AG04450 (cell line): ENCODE data around the gene CDK11B. TPM values are rescaled to one million over a fixed set of nuclear protein-coding genes. Genes with fewer than 3 reads are reported as not detected.
A peak's percentile ranks its signal among the peaks of the same experiment; 100 is the strongest.

Source experiments
- CTCF ChIA-PET: fragments of 300-600, 350-600 bp; formaldehyde crosslinking; extraction: SDS; loops from one replicate; lab custom pipeline; 2022; ENCODE audit warnings: antibody characterized with exemption, inconsistent platforms; lab: Charles Lee
- POLR2A ChIA-PET: fragments of 350-600 bp; formaldehyde crosslinking; extraction: SDS; loops from one replicate; lab custom pipeline; 2021; ENCODE audit warnings: antibody characterized with exemption, inconsistent platforms; lab: Yijun Ruan, JAX
- DNase-seq: peaks from one replicate; pipeline ENCODE4 v3.0.0-alpha.2; 2011; ENCODE audit warnings: low read depth, low spot score
- H3K27ac ChIP-seq: one replicate; pipeline ENCODE4 v1.5.1; 2012; ENCODE audit warnings: low read depth, low read length, control low read depth
- H3K27me3 ChIP-seq: one replicate; pipeline ENCODE4 v1.6.0; 2012; ENCODE audit warnings: low read length; ENCODE audit not compliant: control insufficient read depth, insufficient read depth
- H3K4me3 ChIP-seq: 2 replicates; pipeline ENCODE4 v1.5.1; 2011; ENCODE audit warnings: mild to moderate bottlenecking, low read depth, low read length, control low read depth
- H3K9me3 ChIP-seq: 2 replicates; pipeline ENCODE4 v1.5.1; 2012; ENCODE audit warnings: low read length; ENCODE audit not compliant: control insufficient read depth, insufficient read depth
- polyA plus RNA-seq: library from polyadenylated mRNA; depleted of rRNA; stranded (reverse); fragments of >200 nt; gene quantifications from 2 replicates; pipeline ENCODE4 v1.2.3, GENCODE V29; 2011
- TF ChIP-seq, protein P1 (sequence below): IDR thresholded peaks from 2 replicates; pipeline ENCODE4 v1.5.1; 2011; ENCODE audit warnings: low read depth, low read length, control low read depth, inconsistent platforms

The CDK11B gene
- polyA plus RNA-seq, 1 experiment, result 6.7 TPM

GRCh38 chr1:1602304-1602967, 56.4 kb downstream of the CDK11B start:
- ChIA-PET POLR2A (interaction anchor here (1.4 kb wide), 1 partner anchor 13 kb away, joined by 5 read pairs; the partner anchor contains the start of gene MIB2), CTCF (no interaction called here)
- H3K4me3 ChIP-seq, result no peak overlapping the region
- H3K27ac ChIP-seq, result no peak overlapping the region
- H3K9me3 ChIP-seq, result no peaks in the 10 kb centered on the region; the same call in 1 of the 2 replicates
- H3K27me3 ChIP-seq, result peaks cover 6% of the 10 kb centered on the region
- no peak for DNase-seq
- TF ChIP-seq, protein P1, sequence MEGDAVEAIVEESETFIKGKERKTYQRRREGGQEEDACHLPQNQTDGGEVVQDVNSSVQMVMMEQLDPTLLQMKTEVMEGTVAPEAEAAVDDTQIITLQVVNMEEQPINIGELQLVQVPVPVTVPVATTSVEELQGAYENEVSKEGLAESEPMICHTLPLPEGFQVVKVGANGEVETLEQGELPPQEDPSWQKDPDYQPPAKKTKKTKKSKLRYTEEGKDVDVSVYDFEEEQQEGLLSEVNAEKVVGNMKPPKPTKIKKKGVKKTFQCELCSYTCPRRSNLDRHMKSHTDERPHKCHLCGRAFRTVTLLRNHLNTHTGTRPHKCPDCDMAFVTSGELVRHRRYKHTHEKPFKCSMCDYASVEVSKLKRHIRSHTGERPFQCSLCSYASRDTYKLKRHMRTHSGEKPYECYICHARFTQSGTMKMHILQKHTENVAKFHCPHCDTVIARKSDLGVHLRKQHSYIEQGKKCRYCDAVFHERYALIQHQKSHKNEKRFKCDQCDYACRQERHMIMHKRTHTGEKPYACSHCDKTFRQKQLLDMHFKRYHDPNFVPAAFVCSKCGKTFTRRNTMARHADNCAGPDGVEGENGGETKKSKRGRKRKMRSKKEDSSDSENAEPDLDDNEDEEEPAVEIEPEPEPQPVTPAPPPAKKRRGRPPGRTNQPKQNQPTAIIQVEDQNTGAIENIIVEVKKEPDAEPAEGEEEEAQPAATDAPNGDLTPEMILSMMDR, result no peak

DNA sequence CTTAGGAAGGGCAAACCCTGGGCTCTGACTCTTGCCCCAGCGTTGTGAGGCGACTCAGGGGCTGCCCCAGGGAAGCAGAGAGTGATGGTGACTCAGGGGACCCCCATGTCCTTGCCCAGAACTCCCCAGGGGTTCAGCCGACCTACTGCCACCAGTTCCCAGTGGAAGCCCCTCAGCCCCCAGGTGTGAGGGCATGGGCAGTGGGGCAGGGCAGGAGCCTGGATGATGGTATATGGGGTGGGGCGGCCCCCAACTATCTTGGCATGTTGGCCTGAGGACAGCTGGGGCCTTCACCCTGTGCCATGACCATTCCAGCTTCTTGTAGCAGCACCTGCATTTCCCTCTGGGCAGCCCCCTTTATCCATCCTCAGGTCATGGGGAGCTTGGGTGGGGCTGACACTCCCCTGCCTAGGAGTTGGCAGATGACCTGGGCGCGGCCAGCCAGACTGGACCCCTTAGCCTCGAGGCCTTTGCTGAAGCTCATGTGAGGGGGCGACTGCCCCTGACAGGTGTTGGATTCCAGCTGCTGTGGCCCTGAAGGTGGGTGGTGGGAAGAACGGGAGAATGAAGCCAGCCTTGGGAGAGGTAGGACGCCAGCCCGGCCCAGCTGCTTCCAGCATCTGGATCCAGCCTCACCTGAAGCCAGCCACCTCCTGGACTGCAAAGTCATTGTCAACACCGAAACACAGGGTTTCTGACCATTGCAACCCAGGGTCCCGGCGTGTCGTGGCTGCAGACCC, 57.1 kb downstream of the CDK11B start:
- Histone ChIP-seq H3K27ac (no peak overlapping the region), H3K27me3 (peaks cover 12% of the 10 kb centered on the region), H3K9me3 (no peaks in the 10 kb centered on the region; the same call in 1 of the 2 replicates), H3K4me3 (no peak overlapping the region)
- POLR2A ChIA-PET, result interaction anchor here (0.5 to 1.4 kb wide), 2 partner anchors 14 to 387 kb away, joined by 3 to 5 read pairs; partner anchors contain the start of gene MIB2
- CTCF ChIA-PET, result no interaction called here
- DNase-seq, result no peak
- TF ChIP-seq, protein P1, result no peak

- CTCF ChIA-PET, result no interaction called here
- TF ChIP-seq, protein P1, result no peak
- POLR2A ChIA-PET, result interaction anchor here (0.5 to 1.4 kb wide), 2 partner anchors 14 to 386 kb away, joined by 3 to 5 read pairs; partner anchors contain the start of gene MIB2
- H3K4me3 ChIP-seq, result peak overlapping the region; percentile 55; the same call in 1 of the 2 replicates
- no peak overlapping the region for H3K27ac ChIP-seq
- no peaks in the 10 kb centered on the region; the same call in 1 of the 2 replicates for H3K9me3 ChIP-seq
- no peak for DNase-seq
- peaks cover 19% of the 10 kb centered on the region for H3K27me3 ChIP-seq
Measured at GRCh38 chr1:1600861-1601563, 57.8 kb downstream of the CDK11B start.

DNA sequence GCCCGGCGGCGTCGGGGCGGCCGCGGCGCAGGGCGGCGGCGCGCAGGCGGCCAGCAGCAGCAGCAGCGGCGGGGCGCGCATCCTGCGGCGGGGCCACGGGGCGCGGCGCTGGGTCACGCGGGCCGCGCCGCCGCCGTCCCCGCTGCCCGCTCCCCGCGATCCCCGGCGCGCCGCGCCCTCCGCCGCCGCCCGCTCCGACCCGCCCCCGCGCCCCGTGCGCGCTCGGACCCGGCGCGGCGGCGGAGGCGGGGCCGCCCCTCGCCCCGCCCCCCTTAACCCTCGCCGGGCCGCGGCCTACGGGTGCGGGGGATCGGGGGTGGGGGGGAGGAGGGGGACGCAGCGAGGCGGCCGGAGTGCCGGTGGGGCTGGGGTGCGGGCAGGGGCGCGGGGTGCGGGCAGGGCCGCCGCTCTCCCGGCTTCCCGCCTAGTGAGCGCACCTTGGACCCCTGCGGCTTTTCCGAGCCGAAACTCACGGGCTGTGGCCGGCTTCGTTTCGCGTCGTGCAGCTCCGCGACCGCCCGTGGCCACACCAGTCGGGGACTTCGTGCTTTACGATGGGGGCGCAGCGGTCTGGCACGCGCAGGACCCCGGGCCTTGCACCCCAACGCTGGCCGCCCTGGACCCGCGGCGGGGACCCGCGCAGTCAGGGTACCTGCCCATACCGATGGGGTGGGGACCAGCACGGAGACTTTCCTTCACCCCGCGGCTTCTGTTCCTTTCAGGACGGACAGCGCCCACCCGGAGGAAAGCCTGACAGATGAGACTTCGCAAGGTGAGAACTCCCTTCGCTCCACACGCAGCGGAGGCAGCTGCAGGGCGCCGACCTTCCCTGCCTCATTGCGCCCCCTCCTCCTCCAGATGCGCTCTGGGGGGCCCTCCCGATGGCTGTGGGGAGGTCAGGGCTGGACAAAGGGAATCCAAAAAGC, 58.6 kb downstream of the CDK11B start, which contains the start of gene FNDC10:
Gene FNDC10 (minus strand): TSS at position 201 of the 926 bp plus-strand sequence. CDS start 120 bp downstream, at position 81.
- POLR2A ChIA-PET, result no interaction called here
- Histone ChIP-seq H3K27ac (no peak within 1 kb of the TSS), H3K9me3 (no peaks in the 10 kb centered on the region; the same call in 1 of the 2 replicates), H3K27me3 (peaks cover 24% of the 10 kb centered on the region), H3K4me3 (peak within 1 kb of the TSS; percentile 55)
- DNase-seq, result no peak
- CTCF ChIA-PET, result no interaction called here
- TF ChIP-seq, protein P1, result no peak
